HG02938 (cell line): Measurements from ENCODE around the gene ZDHHC14.

Experiments
- ATAC-seq: cut with Tn5 transposase; IDR thresholded peaks from one replicate; pipeline ENCODE4 v1.9.1; 2021; ENCODE audit warnings: mild to moderate bottlenecking, moderate library complexity; ENCODE audit not compliant: unreplicated experiment

The ZDHHC14 gene

DNA sequence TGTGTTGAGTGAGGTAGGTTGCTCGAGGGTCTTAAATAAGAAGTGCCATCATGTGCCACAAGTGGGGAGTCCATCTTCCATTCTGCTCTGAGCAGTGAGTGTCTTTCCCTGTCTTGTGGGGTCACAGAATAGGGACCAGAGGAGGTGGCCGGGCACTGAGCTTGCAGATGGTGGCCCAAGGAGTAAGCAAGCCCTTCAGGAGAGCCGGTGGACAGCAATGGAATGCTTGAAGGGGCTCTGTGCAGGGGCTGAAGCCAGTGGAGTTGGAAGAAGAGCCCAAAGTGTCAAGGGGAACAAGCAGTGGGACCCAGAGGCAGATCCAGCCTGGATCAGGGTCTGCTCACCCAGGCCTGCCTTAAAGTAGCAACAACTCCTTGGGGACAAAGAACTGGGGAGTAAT, 228.6 kb downstream of the ZDHHC14 start:
- no peak for ATAC-seq

DNA sequence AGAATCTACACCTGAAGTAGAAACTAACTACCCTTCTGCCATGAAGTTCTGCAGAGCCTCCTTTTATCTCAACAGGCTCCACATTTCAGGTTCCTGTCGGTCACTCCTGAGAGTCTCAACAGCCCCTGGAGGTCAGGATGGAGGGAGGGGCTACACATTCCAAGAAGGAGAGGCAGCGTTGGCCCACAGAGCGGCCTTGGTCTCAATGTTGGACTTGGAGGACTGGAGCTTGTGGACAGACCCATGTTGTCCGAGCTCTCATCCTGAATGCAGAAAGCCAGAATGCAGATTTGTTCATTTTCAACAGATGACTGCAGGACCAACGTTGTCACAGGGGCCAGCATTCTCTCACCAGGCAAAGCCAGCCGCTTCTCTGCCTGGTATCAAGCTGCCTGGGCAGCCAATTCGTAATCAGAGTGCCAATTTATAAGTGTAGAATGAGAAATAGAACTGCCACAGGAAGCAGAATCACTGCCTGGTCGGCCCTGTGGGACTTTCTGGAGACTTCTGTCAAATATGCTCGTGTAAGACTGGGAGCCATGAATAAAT, 229.5 kb downstream of the ZDHHC14 start:
- ATAC-seq = no peak

GRCh38 chr6:157611406-157611805, 230.4 kb downstream of the ZDHHC14 start:
- ATAC-seq = no peak

- ATAC-seq = no peak
Measured at GRCh38 chr6:157613011-157613522, 232.1 kb downstream of the ZDHHC14 start.

DNA sequence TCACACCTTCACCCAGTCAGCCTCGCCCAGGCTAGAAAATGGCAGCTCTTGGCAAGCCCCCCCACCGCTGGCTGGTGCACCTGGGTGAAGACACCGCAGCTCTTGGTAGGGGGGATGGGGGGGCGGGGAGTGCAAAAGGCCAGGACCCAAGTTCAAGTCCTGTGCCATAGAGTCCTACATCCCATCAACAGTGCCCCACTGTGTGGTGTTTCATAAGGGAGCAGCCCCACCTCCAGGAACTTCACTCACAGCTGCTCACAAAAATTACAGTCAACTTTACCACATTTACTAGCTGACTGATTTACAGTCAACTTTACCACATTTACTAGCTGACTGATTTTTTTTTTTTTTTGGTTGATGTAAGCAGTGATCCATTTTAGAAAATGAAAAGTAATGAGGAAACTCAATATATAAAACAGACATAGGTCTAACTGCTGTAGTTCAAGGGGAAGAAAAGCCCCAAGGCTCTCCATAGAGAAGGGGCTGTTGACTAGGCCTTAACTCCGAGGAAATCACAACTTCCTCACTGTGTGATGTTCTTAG, 233.1 kb downstream of the ZDHHC14 start:
- peak; percentile 74 for ATAC-seq

- ATAC-seq = no peak
Measured at GRCh38 chr6:157615420-157615769, 234.4 kb downstream of the ZDHHC14 start.

- no peak for ATAC-seq
Measured at GRCh38 chr6:157615951-157616350, 235.0 kb downstream of the ZDHHC14 start.

- no peak for ATAC-seq
Measured at GRCh38 chr6:157620944-157621343, 240.0 kb downstream of the ZDHHC14 start.

GRCh38 chr6:157621406-157621805, 240.4 kb downstream of the ZDHHC14 start:
- ATAC-seq = no peak

- no peak for ATAC-seq
Measured at GRCh38 chr6:157622427-157622826, 241.4 kb downstream of the ZDHHC14 start.

DNA sequence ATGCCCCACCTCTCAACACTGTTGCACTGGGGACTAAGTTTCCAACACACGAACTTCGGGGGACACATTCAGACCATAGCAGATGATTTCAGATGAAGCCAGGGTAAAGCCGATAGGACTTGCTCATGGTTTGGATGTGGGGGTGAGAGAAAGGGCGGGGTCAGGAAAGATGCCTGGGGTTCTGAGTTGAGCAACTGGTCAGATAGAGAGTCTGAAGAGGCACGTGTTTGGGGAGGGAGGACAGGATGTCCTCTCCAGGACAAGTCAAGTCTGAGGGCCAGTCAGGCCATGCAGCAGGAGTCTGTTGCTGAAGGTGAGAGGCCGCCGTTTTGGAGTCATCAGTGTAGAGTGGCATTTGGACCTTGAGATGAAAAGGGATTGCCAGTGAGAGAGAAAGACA, 244.1 kb downstream of the ZDHHC14 start:
- ATAC-seq = no peak

GRCh38 chr6:157625764-157626163, 244.8 kb downstream of the ZDHHC14 start:
- ATAC-seq = no peak

DNA sequence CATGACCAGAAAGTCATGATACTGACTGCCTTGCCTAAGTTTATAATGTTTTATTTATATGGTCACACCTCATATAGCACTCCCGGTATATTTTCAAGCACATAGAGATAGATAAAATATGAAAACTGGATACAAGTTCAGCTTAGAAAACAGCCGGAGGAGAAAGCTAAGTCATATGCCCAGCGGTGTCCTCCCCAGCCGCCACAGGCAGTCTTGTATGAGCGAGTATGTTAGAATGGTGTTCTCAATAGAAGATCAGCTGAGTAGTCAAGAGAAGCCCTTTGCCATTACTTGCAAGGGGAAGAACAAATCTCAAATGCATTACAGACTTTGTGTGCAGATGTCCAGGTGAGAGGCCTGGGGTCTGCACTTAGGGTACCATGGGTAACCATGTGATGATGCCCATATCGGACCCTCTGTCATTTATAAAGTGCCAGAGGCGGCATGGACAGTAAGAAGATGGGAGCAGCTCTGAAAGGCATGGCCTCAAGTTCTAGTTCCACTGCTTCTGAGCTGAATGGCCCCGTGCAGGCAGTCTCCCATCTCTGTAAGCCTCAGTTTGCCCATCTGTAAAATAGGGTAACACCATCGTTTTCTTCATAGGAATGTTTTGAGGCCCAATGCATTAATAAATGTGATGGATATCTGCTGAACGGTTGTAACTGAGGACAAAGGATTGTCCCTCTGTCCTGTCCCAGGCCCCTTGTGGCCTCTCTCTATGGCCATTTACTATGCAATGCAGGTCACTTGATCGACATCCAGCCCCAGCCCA, 246.4 kb downstream of the ZDHHC14 start:
- no peak for ATAC-seq

GRCh38 chr6:157628463-157628862, 247.5 kb downstream of the ZDHHC14 start:
- no peak for ATAC-seq

- ATAC-seq = no peak
Measured at GRCh38 chr6:157629220-157629619, 248.2 kb downstream of the ZDHHC14 start.

DNA sequence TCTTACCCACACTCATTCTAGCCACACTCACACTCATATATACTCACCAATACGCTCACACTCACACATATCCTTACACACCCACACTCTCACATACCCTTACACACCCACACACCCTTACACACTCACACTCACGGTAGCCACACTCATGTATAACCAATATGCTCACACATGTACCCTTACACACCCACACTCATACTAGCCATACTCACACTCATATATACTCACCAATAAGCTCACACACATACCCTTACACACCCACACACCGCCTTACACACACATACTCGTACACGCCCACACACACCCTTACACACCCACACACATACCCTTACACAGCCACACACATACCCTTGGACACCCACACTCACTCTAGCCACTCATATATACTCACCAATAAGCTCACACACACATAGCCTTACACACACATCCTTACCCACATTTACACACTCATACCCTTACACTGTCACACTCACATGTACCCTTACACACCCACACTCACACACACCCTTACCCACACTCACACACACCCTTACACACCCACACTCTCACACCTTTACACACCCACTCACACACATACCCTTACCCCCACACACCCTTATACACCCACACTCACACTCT, 249.6 kb downstream of the ZDHHC14 start:
- ATAC-seq = no peak

GRCh38 chr6:157631412-157631811, 250.4 kb downstream of the ZDHHC14 start:
- no peak for ATAC-seq

- ATAC-seq = no peak
Measured at GRCh38 chr6:157631838-157632614, 251.0 kb downstream of the ZDHHC14 start.

DNA sequence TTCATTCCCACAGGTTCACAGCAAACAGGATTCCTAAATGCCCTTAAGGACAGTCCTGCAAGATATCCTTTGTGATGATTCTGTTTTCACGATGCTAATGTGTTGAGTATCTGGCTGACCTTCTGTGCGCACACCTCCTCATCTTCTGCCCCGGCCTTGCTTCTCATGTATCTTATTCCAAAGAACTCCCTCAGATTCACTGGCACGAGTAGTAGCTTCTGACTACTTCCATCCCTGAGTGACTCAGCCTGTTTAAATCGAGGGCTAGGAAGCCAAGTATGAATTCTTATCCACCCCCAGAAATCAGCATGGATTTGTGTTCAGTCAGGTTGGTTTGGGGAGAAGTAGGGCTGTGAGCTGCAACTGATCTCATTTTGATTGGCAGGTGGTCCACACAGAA, 251.8 kb downstream of the ZDHHC14 start:
- ATAC-seq = no peak

GRCh38 chr6:157634546-157634945, 253.6 kb downstream of the ZDHHC14 start:
- ATAC-seq = no peak
